Hepatocyte (in vitro differentiated cells): ENCODE data around the gene FCRL1. TPM values are rescaled to one million over a fixed set of nuclear protein-coding genes. Genes with fewer than 3 reads are reported as not detected.

Experiments used
- DNase-seq: peaks from one replicate; pipeline ENCODE4 v3.0.0-alpha.2; 2016; ENCODE audit warnings: low spot score
- H2AFZ ChIP-seq: fragments of 200-600 bp; sonication (generic); 2 replicates; pipeline ENCODE4 v1.6.0; 2016; ENCODE audit warnings: antibody characterized with exemption, mild to moderate bottlenecking
- H3K27ac ChIP-seq: fragments of 200-600 bp; sonication (generic); 2 replicates; pipeline ENCODE4 v1.5.1; 2016; ENCODE audit warnings: mild to moderate bottlenecking
- H3K27me3 ChIP-seq: fragments of 200-600 bp; sonication (generic); 2 replicates; pipeline ENCODE4 v1.6.1; 2016
- H3K36me3 ChIP-seq: fragments of 200-600 bp; sonication (generic); replicated peaks from 2 replicates; pipeline ENCODE4 v1.5.1; 2016; ENCODE audit warnings: low read depth; ENCODE audit not compliant: insufficient read depth
- H3K4me1 ChIP-seq: fragments of 200-600 bp; sonication (generic); 2 replicates; pipeline ENCODE4 v1.5.1; 2016; ENCODE audit warnings: mild to moderate bottlenecking, moderate library complexity; ENCODE audit not compliant: insufficient read depth
- H3K4me2 ChIP-seq: fragments of 200-600 bp; sonication (generic); 2 replicates; pipeline ENCODE4 v1.6.0; 2016
- H3K4me3 ChIP-seq: fragments of 200-600 bp; sonication (generic); 2 replicates; pipeline ENCODE4 v1.5.1; 2016; ENCODE audit warnings: mild to moderate bottlenecking
- H3K79me2 ChIP-seq: fragments of 200-600 bp; sonication (generic); 2 replicates; pipeline ENCODE4 v1.6.0; 2017; ENCODE audit warnings: mild to moderate bottlenecking
- H3K9me2 ChIP-seq: fragments of 200-600 bp; sonication (generic); replicated peaks from 2 replicates; pipeline ENCODE4 v1.6.0; 2017; ENCODE audit warnings: mild to moderate bottlenecking; ENCODE audit not compliant: insufficient read depth
- H3K9me3 ChIP-seq: fragments of 200-600 bp; sonication (generic); 2 replicates; pipeline ENCODE4 v1.5.1; 2016; ENCODE audit warnings: low read depth, mild to moderate bottlenecking
- H4K20me1 ChIP-seq: fragments of 200-600 bp; sonication (generic); 2 replicates; pipeline ENCODE4 v1.6.0; 2016; ENCODE audit warnings: mild to moderate bottlenecking; ENCODE audit not compliant: insufficient read depth, poor library complexity, severe bottlenecking
- EZH2 ChIP-seq: fragments of 200-600 bp; sonication (generic); IDR thresholded peaks from 2 replicates; pipeline ENCODE4 v1.6.1; 2016; ENCODE audit warnings: antibody characterized with exemption, mild to moderate bottlenecking, borderline replicate concordance
- EZH2phosphoT487 ChIP-seq: fragments of 200-600 bp; sonication (generic); IDR thresholded peaks from one replicate; pipeline ENCODE4 v1.6.1; 2018; ENCODE audit warnings: antibody characterized with exemption, mild to moderate bottlenecking, low read depth, moderate library complexity; ENCODE audit not compliant: unreplicated experiment, severe bottlenecking
- WGBS: methylation state at CpG from one replicate; pipeline ENCODE4 v1.1.6; 2016; ENCODE audit warnings: low lambda C conversion rate; ENCODE audit errors: missing lambda C conversion rate; 5-methylcytosine and 5-hydroxymethylcytosine counted together
- polyA plus RNA-seq: library from polyadenylated mRNA; unstranded; fragments of >200 nt; fragmentation: Nextera tagmentation; extraction: Ambion mirVana; gene quantifications from 2 replicates; pipeline ENCODE4 v1.2.1, GENCODE V29; 2016
- small RNA-seq: library from RNA; depleted of rRNA; stranded (forward); fragments of <200 nt; gene quantifications from one replicate; pipeline ENCODE3, GENCODE V24; 2014
- total RNA-seq: library from RNA; depleted of rRNA; stranded (reverse); fragments of >200 nt; gene quantifications from 2 replicates; pipeline ENCODE4 v1.2.3, GENCODE V29; 2014
- TF ChIP-seq, protein P1 (sequence below): fragments of 200-600 bp; sonication (generic); IDR thresholded peaks from 2 replicates; pipeline ENCODE4 v1.5.1; 2016; ENCODE audit warnings: antibody characterized with exemption, mild to moderate bottlenecking; ENCODE audit not compliant: poor library complexity

The FCRL1 gene
- total and polyA plus RNA-seq, 2 experiments from 2014 or later: not detected

DNA sequence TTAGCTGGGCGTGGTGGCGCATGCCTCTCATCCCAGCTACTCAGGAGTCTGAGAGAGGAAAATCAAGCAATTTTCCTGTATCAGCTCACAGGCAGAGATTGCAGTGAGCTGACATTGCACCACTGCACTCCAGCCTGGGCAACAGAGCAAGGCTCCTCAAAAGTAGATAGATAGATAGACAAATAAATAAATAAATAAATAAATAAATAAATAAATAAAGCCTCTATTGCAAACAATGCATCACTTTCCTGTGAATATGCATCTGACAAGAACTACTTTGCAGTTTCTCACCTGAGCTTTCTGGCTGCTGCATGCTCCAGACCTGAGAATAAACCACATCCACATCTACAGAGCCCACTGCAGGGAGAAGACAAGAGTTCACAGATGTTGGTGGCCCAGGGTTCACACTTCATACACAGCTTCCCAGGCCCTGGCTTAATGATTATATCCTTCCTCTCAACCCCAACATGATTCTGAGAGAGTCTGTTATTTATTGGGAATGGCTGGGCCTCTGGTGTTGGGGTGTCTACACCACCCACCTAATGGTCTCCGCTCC is 71.6 kb downstream of the FCRL1 start:
- H2AFZ ChIP-seq: no peak overlapping the region
- no peak overlapping the region for H3K27ac ChIP-seq
- H3K9me2 ChIP-seq: no peaks in the 10 kb centered on the region
- H3K4me2 ChIP-seq: no peak overlapping the region
- H3K9me3 ChIP-seq: no peaks in the 10 kb centered on the region
- no peaks in the 10 kb centered on the region for H4K20me1 ChIP-seq
- no peaks in the 10 kb centered on the region for H3K79me2 ChIP-seq
- no peaks in the 10 kb centered on the region for H3K4me1 ChIP-seq
- no peak for TF ChIP-seq EZH2phosphoT487
- TF ChIP-seq, protein P1, sequence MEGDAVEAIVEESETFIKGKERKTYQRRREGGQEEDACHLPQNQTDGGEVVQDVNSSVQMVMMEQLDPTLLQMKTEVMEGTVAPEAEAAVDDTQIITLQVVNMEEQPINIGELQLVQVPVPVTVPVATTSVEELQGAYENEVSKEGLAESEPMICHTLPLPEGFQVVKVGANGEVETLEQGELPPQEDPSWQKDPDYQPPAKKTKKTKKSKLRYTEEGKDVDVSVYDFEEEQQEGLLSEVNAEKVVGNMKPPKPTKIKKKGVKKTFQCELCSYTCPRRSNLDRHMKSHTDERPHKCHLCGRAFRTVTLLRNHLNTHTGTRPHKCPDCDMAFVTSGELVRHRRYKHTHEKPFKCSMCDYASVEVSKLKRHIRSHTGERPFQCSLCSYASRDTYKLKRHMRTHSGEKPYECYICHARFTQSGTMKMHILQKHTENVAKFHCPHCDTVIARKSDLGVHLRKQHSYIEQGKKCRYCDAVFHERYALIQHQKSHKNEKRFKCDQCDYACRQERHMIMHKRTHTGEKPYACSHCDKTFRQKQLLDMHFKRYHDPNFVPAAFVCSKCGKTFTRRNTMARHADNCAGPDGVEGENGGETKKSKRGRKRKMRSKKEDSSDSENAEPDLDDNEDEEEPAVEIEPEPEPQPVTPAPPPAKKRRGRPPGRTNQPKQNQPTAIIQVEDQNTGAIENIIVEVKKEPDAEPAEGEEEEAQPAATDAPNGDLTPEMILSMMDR: no peak
- TF ChIP-seq EZH2: no peak
- H3K27me3 ChIP-seq: no peaks in the 10 kb centered on the region
- no peaks in the 10 kb centered on the region for H3K36me3 ChIP-seq
- WGBS: 97% methylated on average over 3 of the region's 3 CpGs
- no peak overlapping the region for H3K4me3 ChIP-seq
- no peak for DNase-seq

Small RNA genes within 50 kb of the gene (small RNA-seq; reads per million reads assigned to genes)
- not detected for gene MRPS21P2

Other genes starting within 250 kb of the FCRL1 start
- not detected in 2 replicates for gene FCRL4, start 222.0 kb downstream of the FCRL1 start, total RNA-seq
- gene FCRL4, start 222.0 kb downstream of the FCRL1 start, polyA plus RNA-seq: not detected in 2 replicates
- gene FCRL3, start 119.4 kb downstream of the FCRL1 start, total RNA-seq: not detected in 2 replicates
- gene FCRL3, start 119.4 kb downstream of the FCRL1 start, polyA plus RNA-seq: not detected in 2 replicates
- 0.13 TPM in 1 of 2 replicates, not detected in the other for gene FCRL2, start 43.0 kb downstream of the FCRL1 start, total RNA-seq
- gene FCRL2, start 43.0 kb downstream of the FCRL1 start, polyA plus RNA-seq: not detected in 2 replicates
- gene CD5L, start 21.7 kb upstream of the FCRL1 start, total RNA-seq: not detected in 2 replicates
- not detected in 2 replicates for gene CD5L, start 21.7 kb upstream of the FCRL1 start, polyA plus RNA-seq
- gene KIRREL1, start 173.5 kb upstream of the FCRL1 start, total RNA-seq: 33.5 and 47.1 TPM in 2 replicates
- 14.8 and 20.4 TPM in 2 replicates for gene KIRREL1, start 173.5 kb upstream of the FCRL1 start, polyA plus RNA-seq